ENCODE results near the gene MFAP3L.
"Not testable (repeated sequence)": the region's sequence is repeated elsewhere in the genome, so short reads cannot be mapped to it uniquely, and the experiment has no call there.

The MFAP3L gene

GRCh38 chr4:170026253-170027021 is at the start of gene MFAP3L:
MFAP3L (minus strand) TSS chr4:170026395; CDS start chr4:170005877, 20,518 bp downstream.
- DNase-seq (ENCODE audit: low spot score): peak; percentile 94

DNA sequence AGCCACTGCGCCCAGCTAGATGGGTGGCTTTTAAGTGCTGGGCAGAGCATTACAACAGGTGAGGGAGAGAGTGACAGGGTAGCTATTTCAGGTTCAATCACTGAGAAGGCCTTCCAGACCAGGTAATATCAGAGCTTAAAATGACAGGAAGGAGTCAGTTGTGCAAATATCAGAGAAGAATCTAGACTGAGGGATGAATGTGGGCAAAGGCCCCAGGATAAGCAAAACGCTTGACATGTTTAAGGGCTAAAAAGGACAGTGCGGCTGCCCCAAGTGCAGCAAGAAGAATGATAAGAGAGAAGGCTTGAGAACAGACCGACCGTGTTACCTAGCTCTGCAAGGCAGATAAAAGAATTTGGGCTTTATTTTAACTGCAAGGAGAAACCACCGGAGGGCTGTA is 45.0 kb upstream of the MFAP3L start:
- DNase-seq (ENCODE audit: low spot score): no peak

DNA sequence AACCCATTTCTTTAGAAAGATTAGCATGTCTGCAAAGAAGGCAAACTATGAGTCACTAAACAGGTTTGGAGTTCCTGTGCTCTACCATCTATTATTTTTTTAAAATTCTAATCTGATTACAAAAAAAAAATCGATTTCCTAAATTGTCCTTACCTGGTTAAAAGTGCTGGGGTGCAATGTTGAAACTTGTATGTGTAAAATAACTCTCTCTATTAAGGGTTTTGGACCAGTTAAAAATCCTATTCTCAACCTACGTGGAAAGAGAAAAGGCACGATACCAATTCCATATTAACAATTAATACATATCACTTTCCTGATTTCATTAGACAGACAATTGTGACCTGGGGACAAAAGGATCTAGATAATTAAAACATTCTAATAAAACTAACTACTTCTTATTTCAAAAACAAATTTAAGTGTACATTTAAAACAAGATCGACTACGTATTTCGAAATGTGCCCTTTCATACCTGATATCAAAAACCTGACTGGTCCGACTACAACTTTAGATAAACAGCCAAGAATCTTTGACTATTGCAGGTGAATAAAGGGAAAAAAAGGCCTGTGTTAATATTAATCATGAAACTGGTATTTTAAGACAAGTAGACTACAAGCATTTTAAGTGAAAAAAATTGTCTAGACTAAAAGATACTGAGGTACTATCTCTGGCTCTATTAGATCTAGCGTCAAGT is 42.4 kb upstream of the MFAP3L start:
- no peak for DNase-seq (ENCODE audit: low spot score)

DNA sequence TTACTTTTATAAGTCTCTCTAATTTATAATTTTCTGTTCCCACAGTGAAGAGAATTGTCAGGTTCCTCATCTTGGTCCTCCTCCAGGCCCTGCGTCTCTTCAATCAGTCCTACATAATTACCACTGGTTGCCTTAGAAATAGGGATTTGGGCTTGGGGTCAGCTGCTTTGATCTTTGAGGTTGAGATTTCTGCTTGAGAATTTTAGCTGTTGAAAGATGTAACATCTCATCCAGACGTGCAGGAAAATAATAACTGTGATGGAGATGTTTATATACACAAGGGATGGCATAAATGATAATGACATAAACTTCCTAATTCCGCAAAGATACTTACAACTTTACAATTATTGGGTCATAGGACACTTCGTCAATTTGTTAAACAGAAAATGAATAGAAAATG is 33.2 kb upstream of the MFAP3L start:
- DNase-seq (ENCODE audit: low spot score): no peak

GRCh38 chr4:170058826-170059225 is 32.6 kb upstream of the MFAP3L start:
- no peak for DNase-seq (ENCODE audit: low spot score)

GRCh38 chr4:170057866-170058265 is 31.7 kb upstream of the MFAP3L start:
- no peak for DNase-seq (ENCODE audit: low spot score)

GRCh38 chr4:170052919-170053318 is 26.7 kb upstream of the MFAP3L start:
- no peak for DNase-seq (ENCODE audit: low spot score)

DNA sequence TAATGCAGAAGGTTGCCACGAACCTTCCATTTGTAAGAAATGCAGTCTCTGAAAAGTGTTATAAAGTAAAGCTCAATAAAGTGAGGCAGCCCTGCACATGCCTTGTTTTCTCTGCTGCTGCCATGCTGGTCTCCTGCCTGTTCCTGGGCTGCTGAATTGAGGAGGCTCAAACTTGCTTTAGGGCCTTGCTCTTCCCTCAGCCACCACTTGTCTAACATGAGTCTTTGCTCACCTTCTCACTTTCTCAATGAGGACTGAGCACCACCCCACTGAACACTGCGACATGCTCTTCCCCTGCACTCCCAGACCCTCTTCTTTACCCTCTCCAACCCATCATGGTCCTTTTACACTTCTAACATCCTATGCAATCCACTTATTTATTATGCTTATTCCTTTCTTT is 25.2 kb upstream of the MFAP3L start:
- DNase-seq (ENCODE audit: low spot score): no peak

- no peak for DNase-seq (ENCODE audit: low spot score)
Observed at GRCh38 chr4:170049766-170050165, 23.6 kb upstream of the MFAP3L start.

DNA sequence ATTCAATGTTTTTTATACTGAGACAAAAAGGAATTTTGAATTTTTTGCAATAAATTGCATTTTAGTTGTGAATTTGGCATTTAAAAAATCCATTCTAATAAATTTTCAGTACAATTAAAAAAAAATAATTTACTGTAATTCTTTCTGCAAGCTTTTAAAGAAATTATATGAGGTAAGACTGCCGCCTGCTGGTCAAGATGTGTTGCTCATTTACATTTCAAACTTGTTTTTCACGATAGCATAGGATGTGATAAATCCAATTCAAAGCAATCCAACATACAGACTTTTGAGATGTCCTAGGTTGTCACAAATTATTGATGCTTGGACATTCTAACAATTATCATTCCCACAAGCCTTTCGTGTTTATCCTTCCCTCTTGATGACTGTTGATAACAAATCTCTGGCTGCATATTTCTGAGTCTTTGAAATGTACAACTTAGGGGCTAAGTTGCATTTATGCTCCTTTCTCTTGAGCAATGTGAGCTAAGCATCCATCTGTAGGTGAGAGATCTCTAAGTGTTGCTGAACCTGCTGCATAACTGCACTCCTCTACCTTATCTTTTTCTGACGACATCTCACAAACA is 21.7 kb upstream of the MFAP3L start:
- DNase-seq (ENCODE audit: low spot score): peak; percentile 72

DNA sequence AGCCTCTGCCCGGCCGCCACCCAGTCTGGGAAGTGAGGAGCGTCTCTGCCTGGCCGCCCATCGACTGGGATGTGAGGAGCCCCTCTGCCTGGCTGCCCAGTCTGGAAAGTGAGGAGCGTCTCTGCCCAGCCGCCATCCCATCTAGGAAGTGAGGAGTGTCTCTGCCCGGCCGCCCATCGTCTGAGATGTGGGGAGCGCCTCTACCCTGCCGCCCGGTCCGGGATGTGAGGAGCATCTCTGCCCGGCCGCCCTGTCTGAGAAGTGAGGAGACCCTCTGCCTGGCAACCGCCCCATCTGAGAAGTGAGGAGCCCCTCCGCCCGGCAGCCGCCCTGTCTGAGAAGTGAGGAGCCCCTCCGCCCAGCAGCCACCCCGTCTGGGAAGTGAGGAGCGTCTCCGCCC is 20.0 kb upstream of the MFAP3L start:
- not testable (repeated sequence) for DNase-seq (ENCODE audit: low spot score)

DNA sequence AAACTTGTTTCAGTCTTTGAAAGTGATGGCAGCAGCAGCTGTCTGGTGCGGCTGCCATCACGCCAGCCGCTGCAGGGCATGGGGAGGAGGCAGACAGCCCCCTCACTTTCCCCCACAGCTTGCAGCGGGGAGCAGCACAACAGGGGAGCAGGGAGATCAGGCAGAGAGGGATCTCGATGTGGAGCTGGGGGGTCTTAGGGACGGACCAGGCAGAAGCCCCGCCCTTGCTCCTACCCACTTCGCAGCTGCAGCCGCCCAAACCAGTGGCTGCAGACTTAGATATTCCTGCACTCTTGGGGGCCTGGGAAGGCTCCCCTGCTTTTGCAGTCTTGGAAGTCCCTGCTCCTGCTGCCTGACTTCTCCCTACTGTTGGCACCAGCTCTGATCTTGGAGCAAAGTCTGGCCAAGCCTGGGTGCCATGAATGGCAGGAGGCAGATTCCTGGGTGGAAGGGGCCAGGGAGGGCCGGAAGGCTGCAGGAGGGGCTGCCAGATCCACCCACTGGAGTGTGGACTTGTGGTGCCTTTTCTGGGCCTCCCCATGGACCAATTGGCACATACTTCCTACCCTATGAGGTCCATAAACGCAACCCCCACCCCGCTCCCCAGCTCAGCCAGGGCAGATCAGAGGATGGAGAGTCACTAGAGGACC is 14.0 kb upstream of the MFAP3L start:
- no peak for DNase-seq (ENCODE audit: low spot score)

DNA sequence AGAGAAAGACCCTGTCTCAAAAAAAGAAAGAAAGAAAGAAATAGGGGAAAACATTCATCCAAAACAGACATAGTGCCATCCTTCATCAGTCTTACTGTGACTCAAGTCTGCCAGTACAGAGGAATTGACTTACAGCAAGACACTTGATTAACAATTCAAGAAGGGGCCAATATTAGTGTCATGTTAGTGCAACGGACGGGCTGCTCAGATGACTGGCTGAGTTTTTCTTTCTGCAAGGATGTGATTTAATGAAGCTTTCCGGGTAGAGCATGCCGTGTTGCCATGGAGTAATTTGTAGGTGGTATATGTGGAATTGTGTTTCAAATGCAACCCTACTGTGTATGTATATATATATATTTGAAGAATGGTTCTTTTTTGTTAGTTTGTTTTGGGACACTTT is 12.6 kb upstream of the MFAP3L start:
- DNase-seq (ENCODE audit: low spot score): no peak

GRCh38 chr4:170038232-170038631 is 12.0 kb upstream of the MFAP3L start:
- DNase-seq (ENCODE audit: low spot score): no peak

DNA sequence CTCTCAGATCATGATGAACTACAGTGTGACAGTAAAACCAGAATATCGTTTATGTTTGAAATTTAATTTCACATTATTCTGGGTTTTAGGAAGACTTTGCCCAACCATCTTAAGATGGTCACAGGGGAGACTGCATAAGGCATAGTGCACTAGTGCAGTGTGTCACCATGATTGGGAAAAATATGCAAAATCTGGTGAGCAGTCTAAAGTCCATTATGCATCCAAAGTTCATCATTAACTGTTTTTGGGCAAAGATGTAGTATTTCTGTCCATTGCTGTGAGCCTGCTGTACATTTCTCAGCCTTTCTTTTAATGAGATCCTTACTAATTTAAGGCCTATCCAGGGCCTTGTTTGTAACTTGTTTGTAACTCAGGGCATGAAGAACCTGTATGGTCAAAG is 11.3 kb upstream of the MFAP3L start:
- no peak for DNase-seq (ENCODE audit: low spot score)

DNA sequence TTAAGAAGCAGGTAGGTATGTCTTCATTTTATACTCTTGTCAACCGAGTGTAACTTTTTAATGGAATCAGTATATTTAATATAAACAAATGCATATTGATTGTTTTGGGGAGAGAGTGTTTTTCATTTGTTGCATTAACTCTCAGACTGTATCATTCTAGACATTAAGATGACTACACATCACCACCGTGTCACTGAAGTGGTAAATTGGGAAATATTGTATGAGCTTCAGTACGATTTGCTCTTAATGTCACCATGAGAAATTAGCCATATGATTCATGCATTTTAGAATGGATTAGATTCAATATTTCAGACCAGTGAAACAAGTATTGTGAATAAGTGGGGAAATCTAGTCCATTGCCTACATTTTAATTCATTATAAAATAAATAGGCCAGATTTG is 9.7 kb upstream of the MFAP3L start:
- DNase-seq (ENCODE audit: low spot score): no peak

DNA sequence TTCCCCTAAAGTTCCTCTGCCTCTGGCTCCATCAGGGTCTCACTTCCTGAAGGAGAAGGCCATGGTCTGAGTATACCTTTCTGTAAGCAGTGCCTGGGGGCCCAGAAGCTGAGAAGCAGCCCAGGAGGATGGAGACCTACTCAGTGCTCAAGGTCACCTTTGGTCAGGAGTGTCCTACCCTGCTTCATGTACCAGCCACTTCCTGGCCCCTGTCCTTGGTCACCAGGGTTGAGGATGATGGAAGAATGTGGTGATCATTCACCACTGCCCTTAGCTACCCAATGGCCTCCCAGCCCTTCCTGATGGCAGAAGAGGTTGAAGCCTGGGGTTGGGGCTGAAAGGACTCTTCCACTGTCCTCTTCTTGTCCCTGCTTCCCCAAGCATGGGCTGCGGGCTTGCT is 9.0 kb upstream of the MFAP3L start:
- no peak for DNase-seq (ENCODE audit: low spot score)

DNA sequence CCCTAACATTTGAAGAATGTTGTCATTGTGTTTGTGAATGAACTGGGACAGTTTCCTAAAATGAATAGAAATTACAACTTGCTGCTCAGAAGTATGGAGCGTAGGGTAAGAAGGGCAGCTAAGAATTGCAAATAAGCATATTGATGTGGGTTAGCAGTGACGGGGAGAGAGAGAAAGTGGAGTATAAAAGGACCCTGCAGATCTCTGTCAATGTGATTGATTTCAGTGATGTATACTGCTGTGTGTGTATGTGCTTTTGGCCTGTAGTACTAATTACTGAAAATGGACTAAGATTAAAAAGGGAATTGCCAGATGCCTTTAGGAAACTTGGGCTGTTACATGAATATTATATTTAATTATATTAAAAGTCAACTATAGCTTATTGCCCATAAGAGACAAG is 7.8 kb upstream of the MFAP3L start:
- no peak for DNase-seq (ENCODE audit: low spot score)

DNA sequence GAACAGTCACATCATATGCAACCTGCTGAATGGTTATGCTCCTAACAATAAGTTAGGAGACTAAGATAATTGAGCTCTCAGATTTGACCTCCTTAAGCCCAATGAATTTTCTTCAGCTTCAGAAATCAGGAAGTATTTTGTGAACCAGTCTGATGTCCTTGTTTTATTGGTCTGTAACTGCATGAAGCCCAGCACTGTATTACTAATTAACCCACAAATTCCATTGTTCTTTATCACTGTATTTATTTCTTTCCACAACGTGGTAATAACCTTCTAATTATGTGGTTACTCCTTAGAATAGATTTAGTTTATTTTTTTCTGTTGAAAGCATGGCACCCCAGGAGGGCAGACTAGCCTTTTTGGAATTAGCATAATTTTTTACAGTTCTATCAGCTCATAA is 3.9 kb upstream of the MFAP3L start:
- DNase-seq (ENCODE audit: low spot score): peak; percentile 81

DNA sequence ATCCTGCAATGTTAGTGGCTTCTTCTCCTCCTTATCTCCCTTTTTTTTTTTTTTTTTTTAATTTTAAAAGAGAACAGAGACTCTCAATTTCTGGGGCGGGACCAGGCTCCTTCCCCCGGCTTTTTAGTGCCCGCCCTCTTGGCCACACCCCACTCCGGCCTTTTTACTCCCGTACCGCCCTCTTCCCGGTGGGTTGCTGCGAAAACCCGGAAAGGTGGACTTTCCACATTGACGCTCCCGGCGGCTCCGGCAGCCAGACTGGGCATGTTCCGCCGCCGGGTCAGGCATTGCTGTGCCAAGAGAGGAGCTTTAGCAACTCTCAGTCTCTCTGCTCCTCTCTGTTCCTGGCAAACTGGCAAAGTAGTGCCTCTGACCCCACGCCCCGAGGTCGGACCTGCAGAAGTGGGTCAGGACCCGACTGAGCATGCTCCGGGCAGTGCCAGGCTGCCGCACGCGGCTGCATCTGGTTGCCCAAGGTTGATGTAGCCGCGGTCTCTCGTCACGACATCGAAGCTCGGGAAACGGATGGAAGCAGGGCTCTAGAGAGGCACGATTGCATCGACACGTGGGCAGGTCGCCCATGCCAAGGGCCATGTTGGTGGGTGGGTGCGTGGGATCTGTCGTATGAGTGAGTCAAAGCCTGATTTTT is 1.1 kb upstream of the MFAP3L start:
- peak; percentile 96 for DNase-seq (ENCODE audit: low spot score)

DNA sequence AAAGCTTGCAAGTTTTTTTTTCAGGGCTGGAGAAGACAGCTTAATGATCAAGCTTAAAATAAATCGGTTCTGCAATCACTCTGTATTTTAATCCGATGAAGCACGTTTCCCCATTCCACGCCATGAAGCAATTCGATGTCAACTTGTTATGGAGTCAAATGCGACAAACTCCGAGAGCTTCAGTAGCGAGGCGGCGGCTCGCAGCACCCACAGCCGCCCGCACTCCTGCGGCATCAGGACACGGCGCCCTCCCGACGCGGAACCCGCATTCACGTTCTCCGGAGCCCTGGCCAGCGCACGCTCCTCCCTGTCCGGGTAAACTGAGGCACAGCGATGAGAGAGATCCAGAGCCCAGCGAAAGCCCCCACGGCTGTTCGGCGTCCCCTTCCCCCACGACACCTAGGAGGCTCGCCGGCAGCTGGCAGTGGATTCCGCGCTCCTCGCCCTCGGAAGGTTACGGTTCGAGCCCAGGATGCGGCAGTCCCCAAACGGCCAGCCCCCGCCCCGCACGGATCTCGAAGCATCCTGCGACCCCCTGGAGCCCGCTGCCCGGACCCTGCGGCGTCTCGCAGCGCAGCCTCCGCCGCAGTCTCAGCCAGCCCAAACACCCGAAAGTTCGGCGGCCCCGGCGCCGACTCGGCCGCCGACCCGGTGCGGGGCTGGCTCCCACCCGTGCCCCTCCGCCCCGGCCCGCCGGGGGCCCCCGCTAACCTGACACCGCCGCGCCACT is 507 bp downstream of the MFAP3L start:
- peak; percentile 39 for DNase-seq (ENCODE audit: low spot score)

DNA sequence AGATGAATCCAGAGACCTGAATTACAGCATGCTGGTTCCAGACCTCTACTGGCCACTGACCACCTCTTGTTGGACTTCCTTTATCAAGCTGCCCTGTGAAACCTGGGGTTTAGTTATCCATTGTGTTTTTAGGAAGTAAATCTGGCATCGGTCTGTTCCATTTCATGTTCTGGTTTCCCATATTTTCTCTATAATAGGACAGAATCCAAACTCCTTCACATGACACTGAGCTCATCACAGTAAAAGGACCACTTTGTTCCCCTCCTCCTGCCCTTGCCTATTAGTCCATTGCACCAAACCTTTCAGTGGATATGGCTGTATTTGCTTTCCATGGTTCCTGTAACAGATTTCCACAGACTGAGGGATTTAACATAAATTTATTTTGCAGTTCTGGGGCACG is 4.0 kb downstream of the MFAP3L start:
- no peak for DNase-seq (ENCODE audit: low spot score)

Data from kidney tubule cell (primary cell).